ENCODE results near the gene ARHGAP6.

ARHGAP6 gene

GRCh38 chrX:11408109-11408405 lies 257.7 kb downstream of the ARHGAP6 start:
- H3K9ac ChIP-seq, result no peak overlapping the region
- no peaks in the 10 kb centered on the region for H3K36me3 ChIP-seq
- peaks cover 0 to 13% (median 0%) of the 10 kb centered on the region in 10 experiments; a peak in 1 of 20 replicates for H3K4me1 ChIP-seq
- H3K27ac ChIP-seq, result no peak overlapping the region
- no peaks in the 10 kb centered on the region for H4K20me1 ChIP-seq
- no peak overlapping the region for H3K4me3 ChIP-seq
- no peak overlapping the region for H3K4me2 ChIP-seq
- H3K27me3 ChIP-seq, result peaks cover 75 to 97% (median 94%) of the 10 kb centered on the region in 11 experiments
- no peak for TF ChIP-seq Cebpa-rat (IDR thresholded peaks at IDR 0.05)
- peaks cover 0 to 9% (median 0%) of the 10 kb centered on the region in 11 experiments; a peak in 2 of 22 replicates for H3K9me3 ChIP-seq (replicated peaks in 1 of 11)

GRCh38 chrX:11407331-11408108 lies 258.2 kb downstream of the ARHGAP6 start:
- H3K9ac ChIP-seq, result no peak overlapping the region
- H4K20me1 ChIP-seq, result no peaks in the 10 kb centered on the region
- no peak overlapping the region for H3K27ac ChIP-seq
- no peak overlapping the region for H3K4me2 ChIP-seq
- peaks cover 0 to 13% (median 0%) of the 10 kb centered on the region in 10 experiments; a peak in 1 of 20 replicates for H3K4me1 ChIP-seq
- H3K27me3 ChIP-seq, result peaks cover 78 to 97% (median 94%) of the 10 kb centered on the region in 11 experiments
- no peaks in the 10 kb centered on the region for H3K36me3 ChIP-seq
- TF ChIP-seq Cebpa-rat (IDR thresholded peaks at IDR 0.05), result no peak
- H3K4me3 ChIP-seq, result no peak overlapping the region
- H3K9me3 ChIP-seq (replicated peaks in 1 of 11), result peaks cover 0 to 9% (median 0%) of the 10 kb centered on the region in 11 experiments; a peak in 2 of 22 replicates

- no peak for TF ChIP-seq Cebpa-rat (IDR thresholded peaks at IDR 0.05)
- no peak overlapping the region for H3K4me2 ChIP-seq
- peaks cover 0 to 13% (median 0%) of the 10 kb centered on the region in 10 experiments; a peak in 1 of 20 replicates for H3K4me1 ChIP-seq
- H4K20me1 ChIP-seq, result no peaks in the 10 kb centered on the region
- H3K36me3 ChIP-seq, result no peaks in the 10 kb centered on the region
- peaks cover 0 to 9% (median 0%) of the 10 kb centered on the region in 11 experiments; a peak in 2 of 22 replicates for H3K9me3 ChIP-seq (replicated peaks in 1 of 11)
- H3K27ac ChIP-seq, result no peak overlapping the region
- peaks cover 80 to 97% (median 94%) of the 10 kb centered on the region in 11 experiments for H3K27me3 ChIP-seq
- no peak overlapping the region for H3K4me3 ChIP-seq
- H3K9ac ChIP-seq, result no peak overlapping the region
Measured at GRCh38 chrX:11406109-11406765, 259.5 kb downstream of the ARHGAP6 start.

- H3K9ac ChIP-seq, result no peak overlapping the region
- TF ChIP-seq Cebpa-rat (IDR thresholded peaks at IDR 0.05), result no peak
- no peak overlapping the region for H3K27ac ChIP-seq
- no peak overlapping the region for H3K4me2 ChIP-seq
- H3K27me3 ChIP-seq, result peaks cover 82 to 100% (median 98%) of the 10 kb centered on the region in 11 experiments
- H3K4me3 ChIP-seq, result no peak overlapping the region
- no peaks in the 10 kb centered on the region for H4K20me1 ChIP-seq
- no peaks in the 10 kb centered on the region for H3K36me3 ChIP-seq
- peaks cover 0 to 9% (median 0%) of the 10 kb centered on the region in 11 experiments; a peak in 2 of 22 replicates for H3K9me3 ChIP-seq (replicated peaks in 1 of 11)
- peaks cover 0 to 12% (median 0%) of the 10 kb centered on the region in 10 experiments; a peak in 1 of 20 replicates for H3K4me1 ChIP-seq
Measured at GRCh38 chrX:11403631-11404030, 262.1 kb downstream of the ARHGAP6 start.

- Histone ChIP-seq H3K9ac (no peak overlapping the region), H3K27ac (no peak overlapping the region), H3K36me3 (no peaks in the 10 kb centered on the region), H3K27me3 (peaks cover 85 to 100% (median 97%) of the 10 kb centered on the region in 11 experiments), H3K4me2 (no peak overlapping the region), H3K4me1 (no peaks in the 10 kb centered on the region), H3K4me3 (no peak overlapping the region), H3K9me3 (replicated peaks in 1 of 11) (0 out of 22 replicates have a peak, but pooled peaks cover 0 to 1% (median 0%) of the 10 kb centered on the region in 11 experiments), H4K20me1 (no peaks in the 10 kb centered on the region)
- no peak for TF ChIP-seq Cebpa-rat (IDR thresholded peaks at IDR 0.05)
Measured at GRCh38 chrX:11401966-11402365, 263.8 kb downstream of the ARHGAP6 start.

- no peaks in the 10 kb centered on the region for H3K4me1 ChIP-seq
- H3K4me3 ChIP-seq, result no peak overlapping the region
- no peak overlapping the region for H3K9ac ChIP-seq
- H3K36me3 ChIP-seq, result no peaks in the 10 kb centered on the region
- no peak overlapping the region for H3K4me2 ChIP-seq
- no peaks in the 10 kb centered on the region for H3K9me3 ChIP-seq (replicated peaks in 1 of 11)
- TF ChIP-seq Cebpa-rat (IDR thresholded peaks at IDR 0.05), result no peak
- no peak overlapping the region for H3K27ac ChIP-seq
- no peaks in the 10 kb centered on the region for H4K20me1 ChIP-seq
- peaks cover 88 to 100% (median 99%) of the 10 kb centered on the region in 11 experiments for H3K27me3 ChIP-seq
Measured at GRCh38 chrX:11399489-11400094, 266.1 kb downstream of the ARHGAP6 start.

GRCh38 chrX:11398785-11399184 lies 266.9 kb downstream of the ARHGAP6 start:
- Histone ChIP-seq H3K27ac (no peak overlapping the region), H3K9me3 (replicated peaks in 1 of 11) (no peaks in the 10 kb centered on the region), H3K27me3 (peaks cover 85 to 100% (median 97%) of the 10 kb centered on the region in 11 experiments), H4K20me1 (no peaks in the 10 kb centered on the region), H3K4me2 (no peak overlapping the region), H3K4me3 (no peak overlapping the region), H3K4me1 (no peaks in the 10 kb centered on the region), H3K9ac (no peak overlapping the region), H3K36me3 (no peaks in the 10 kb centered on the region)
- TF ChIP-seq Cebpa-rat (IDR thresholded peaks at IDR 0.05), result no peak

- H3K27me3 ChIP-seq, result peaks cover 84 to 99% (median 95%) of the 10 kb centered on the region in 11 experiments
- H3K4me1 ChIP-seq, result no peaks in the 10 kb centered on the region
- TF ChIP-seq Cebpa-rat (IDR thresholded peaks at IDR 0.05), result no peak
- no peak overlapping the region for H3K4me3 ChIP-seq
- no peak overlapping the region for H3K4me2 ChIP-seq
- H3K9me3 ChIP-seq (replicated peaks in 1 of 11), result no peaks in the 10 kb centered on the region
- H3K27ac ChIP-seq, result no peak overlapping the region
- H4K20me1 ChIP-seq, result no peaks in the 10 kb centered on the region
- no peaks in the 10 kb centered on the region for H3K36me3 ChIP-seq
- no peak overlapping the region for H3K9ac ChIP-seq
Measured at GRCh38 chrX:11398139-11398538, 267.6 kb downstream of the ARHGAP6 start.

- no peaks in the 10 kb centered on the region for H3K9me3 ChIP-seq (replicated peaks in 1 of 11)
- no peak overlapping the region for H3K27ac ChIP-seq
- TF ChIP-seq Cebpa-rat (IDR thresholded peaks at IDR 0.05), result no peak
- H3K36me3 ChIP-seq, result no peaks in the 10 kb centered on the region
- no peaks in the 10 kb centered on the region for H3K4me1 ChIP-seq
- no peak overlapping the region for H3K9ac ChIP-seq
- H3K27me3 ChIP-seq, result peaks cover 80 to 97% (median 93%) of the 10 kb centered on the region in 11 experiments
- no peak overlapping the region for H3K4me3 ChIP-seq
- H3K4me2 ChIP-seq, result no peak overlapping the region
- H4K20me1 ChIP-seq, result no peaks in the 10 kb centered on the region
Measured at GRCh38 chrX:11397680-11398079, 268.0 kb downstream of the ARHGAP6 start.
